A549 (cell line): ENCODE results near the gene PLXND1.

Source experiments
- CEBPB ChIP-seq, 2 experiments: fragments of >200 bp in 1 of 2; sonication (Bioruptor Twin) in 1 of 2; formaldehyde crosslinking in 1 of 2; IDR thresholded peaks; 2 replicates each; pipeline ENCODE4 v1.6.1; 2012 to 2016
- CTCF ChIP-seq: fragments of >200 bp; sonication (Bioruptor Twin); formaldehyde crosslinking; IDR thresholded peaks from 3 replicates; pipeline ENCODE4 v1.5.1; 2016
- EHMT2 ChIP-seq: fragments of 200-600 bp; sonication (generic); IDR thresholded peaks from 2 replicates; pipeline ENCODE4 v1.6.1; 2016; ENCODE audit warnings: antibody characterized with exemption, low read depth, mild to moderate bottlenecking, moderate library complexity
- EP300 ChIP-seq, 2 experiments: fragments of >200 bp; sonication (Bioruptor Twin); formaldehyde crosslinking; IDR thresholded peaks; 2 replicates in 1 of 2; 3 replicates in 1 of 2; pipeline ENCODE4 v1.6.1; 2016 to 2017
- HOXB5 ChIP-seq: fragments of 250-450 bp; sonication (Bioruptor Pico); IDR thresholded peaks from 2 replicates; pipeline ENCODE4 v1.5.0; 2020; ENCODE audit warnings: mild to moderate bottlenecking, moderate library complexity
- JUNB ChIP-seq: fragments of >200 bp; sonication (Bioruptor Twin); formaldehyde crosslinking; IDR thresholded peaks from 2 replicates; pipeline ENCODE4 v1.6.1; 2016
- MAFK ChIP-seq: fragments of 450-650 bp; IDR thresholded peaks from 2 replicates; pipeline ENCODE4 v1.6.1; 2014; ENCODE audit not compliant: partially characterized antibody
- POLR2A ChIP-seq: IDR thresholded peaks from 2 replicates; pipeline ENCODE4 v1.6.1; 2012; ENCODE audit warnings: mild to moderate bottlenecking, low read length
- RAD21 ChIP-seq, 2 experiments: fragments of >200 bp in 1 of 2; sonication (Bioruptor Twin) in 1 of 2; formaldehyde crosslinking in 1 of 2; IDR thresholded peaks in 1 of 2; conservative IDR thresholded peaks in 1 of 2; 2 replicates in 1 of 2; 3 replicates in 1 of 2; pipeline ENCODE4 v1.6.1; 2012 to 2018; ENCODE audit warnings: inconsistent platforms in 1 of 2
- ZSCAN20 ChIP-seq: fragments of 250-450 bp; sonication (Bioruptor Pico); IDR thresholded peaks from 2 replicates; pipeline ENCODE4 v1.8.0; 2022; ENCODE audit warnings: mild to moderate bottlenecking, moderate library complexity

DNA sequence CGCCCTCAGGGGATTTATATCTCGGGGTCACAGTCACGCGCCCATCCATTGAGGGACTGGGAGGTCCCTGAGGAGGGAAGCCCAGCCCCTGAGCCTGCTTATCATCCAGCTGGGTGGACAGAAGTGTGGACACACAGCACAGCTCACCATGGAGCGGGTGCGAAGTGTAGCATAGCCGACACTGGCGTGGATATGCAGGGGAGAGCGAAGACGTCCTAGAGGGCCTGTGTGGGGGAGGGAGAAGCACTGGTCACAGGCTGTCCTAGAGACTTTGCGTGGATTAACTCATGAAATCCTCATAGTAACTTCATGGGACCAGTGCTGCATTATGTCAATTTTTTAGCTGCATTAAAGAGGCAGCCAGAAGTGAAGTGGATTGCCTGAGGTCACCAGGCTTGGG, 26.1 kb upstream of the PLXND1 start:
- TF ChIP-seq HOXB5 (CRISPR knock-in tag) (no peak), CTCF (no peak), ZSCAN20 (CRISPR knock-in tag) (no peak), POLR2A (no peak), JUNB (no peak), EP300 (IDR thresholded peaks at IDR 0.05) (no peak), RAD21 (conservative IDR thresholded peaks at IDR 0.05 in 1 of 2, IDR thresholded peaks at IDR 0.05 in 1 of 2) (no peak), CEBPB (IDR thresholded peaks at IDR 0.05) (no peak), MAFK (no peak), EHMT2 (no peak)
